Ascending aorta (tissue), 2 donors: Measurements from ENCODE around the gene MRPL52. TPM values are rescaled to one million over a fixed set of nuclear protein-coding genes. Genes with fewer than 3 reads are reported as not detected.
"Not testable (repeated sequence)": the region's sequence is repeated elsewhere in the genome, so short reads cannot be mapped to it uniquely, and the experiment has no call there.

Experiments
- DNase-seq, 2 donors: peaks; one replicate each; pipeline ENCODE4 v3.0.0-alpha.2; 2019; ENCODE audit warnings: low spot score in 2 of 2
- H3K27ac ChIP-seq, 2 donors: fragments of 200-600 bp; sonication (generic); one replicate each; pipeline ENCODE4 v1.5.1; 2016 to 2017; ENCODE audit warnings: mild to moderate bottlenecking in 1 of 2
- H3K27me3 ChIP-seq: fragments of 200-600 bp; sonication (generic); one replicate; pipeline ENCODE4 v1.5.1; 2017
- H3K36me3 ChIP-seq, 2 donors: fragments of 200-600 bp; sonication (generic); one replicate each; pipeline ENCODE4 v1.5.1; 2016
- H3K4me1 ChIP-seq, 2 donors: fragments of 200-600 bp; sonication (generic); one replicate each; pipeline ENCODE4 v1.5.1; 2016 to 2017; ENCODE audit warnings: mild to moderate bottlenecking in 1 of 2
- H3K4me3 ChIP-seq, 2 donors: fragments of 200-600 bp; sonication (generic); one replicate each; pipeline ENCODE4 v1.5.1; 2016 to 2017; ENCODE audit warnings: mild to moderate bottlenecking in 1 of 2
- H3K9me3 ChIP-seq, 2 donors: fragments of 200-600 bp; sonication (generic); one replicate each; pipeline ENCODE4 v1.5.1; 2016
- CTCF ChIP-seq, 3 experiments: fragments of 200-600 bp in 2 of 3; fragments of 450-650 bp in 1 of 3; sonication (generic) in 2 of 3; IDR thresholded peaks; one replicate each; pipeline ENCODE4 v1.5.1; 2016 to 2019; ENCODE audit warnings: antibody characterized with exemption in 3 of 3, mild to moderate bottlenecking in 1 of 3, moderate library complexity in 1 of 3
- intact Hi-C: fragments of 100-400 bp; cut with DNase I; formaldehyde crosslinking; loops from one replicate; pipeline ENCODE4 v1.15.1; 2023
- total RNA-seq: library from RNA; depleted of rRNA; stranded (reverse); fragments of >200 nt; gene quantifications from one replicate; pipeline ENCODE4 v1.1.0, GENCODE V29; 2016

The MRPL52 gene
- total RNA-seq, 1 donor from 2014 or later: 6.6 TPM

GRCh38 chr14:22820731-22821130, 9.0 kb upstream of the MRPL52 start:
- no peak overlapping the region for H3K4me3 ChIP-seq
- no peak for DNase-seq
- H3K36me3 ChIP-seq: no peaks in the 10 kb centered on the region
- peaks cover 6 to 48% of the 10 kb centered on the region in 2 donors for H3K4me1 ChIP-seq
- H3K27ac ChIP-seq: peak overlapping the region in 1 of 2 donors; percentile 88
- no peak for TF ChIP-seq CTCF (IDR thresholded peaks at IDR 0.05)
- intact Hi-C loops: no loop called here
- H3K27me3 ChIP-seq: no peaks in the 10 kb centered on the region
- H3K9me3 ChIP-seq: no peaks in the 10 kb centered on the region

- Histone ChIP-seq H3K9me3 (no peaks in the 10 kb centered on the region), H3K4me3 (no peak overlapping the region), H3K27me3 (no peaks in the 10 kb centered on the region), H3K27ac (peak overlapping the region; percentile 77 to 88), H3K4me1 (peaks cover 6 to 48% of the 10 kb centered on the region in 2 donors), H3K36me3 (no peaks in the 10 kb centered on the region)
- TF ChIP-seq CTCF (IDR thresholded peaks at IDR 0.05): no peak
- no peak for DNase-seq
- intact Hi-C loops: loop anchor here (1.0 to 2.0 kb wide), 5 partner anchors 15 to 265 kb away; partner anchors contain the start of genes MMP14 and OXA1L
Measured at GRCh38 chr14:22821193-22822015, 8.3 kb upstream of the MRPL52 start.

- Histone ChIP-seq H3K4me3 (peak overlapping the region; percentile 66 to 70), H3K4me1 (peaks cover 6 to 48% of the 10 kb centered on the region in 2 donors), H3K27me3 (no peaks in the 10 kb centered on the region), H3K27ac (peak overlapping the region; percentile 77 to 79), H3K9me3 (no peaks in the 10 kb centered on the region), H3K36me3 (no peaks in the 10 kb centered on the region)
- no peak for DNase-seq
- no peak for TF ChIP-seq CTCF (IDR thresholded peaks at IDR 0.05)
- intact Hi-C loops: loop anchor here (1.0 to 2.0 kb wide), 5 partner anchors 15 to 265 kb away; partner anchors contain the start of genes MMP14 and OXA1L
Measured at GRCh38 chr14:22822016-22822570, 7.6 kb upstream of the MRPL52 start.

- intact Hi-C loops: loop anchor here (1.0 to 2.0 kb wide), 5 partner anchors 14 to 266 kb away; partner anchors contain the start of genes MMP14 and OXA1L
- Histone ChIP-seq H3K4me3 (peak overlapping the region; percentile 66 to 70), H3K27me3 (no peaks in the 10 kb centered on the region), H3K27ac (peak overlapping the region; percentile 77 to 79), H3K36me3 (no peaks in the 10 kb centered on the region), H3K4me1 (peaks cover 6 to 42% of the 10 kb centered on the region in 2 donors), H3K9me3 (no peaks in the 10 kb centered on the region)
- peak in 1 of 2 donors; percentile 90 for DNase-seq
- TF ChIP-seq CTCF (IDR thresholded peaks at IDR 0.05): peak; percentile 68 to 92 (median 90)
Measured at GRCh38 chr14:22822571-22823098, 7.1 kb upstream of the MRPL52 start.

GRCh38 chr14:22824711-22825359, 4.9 kb upstream of the MRPL52 start:
- DNase-seq: no peak
- H3K4me1 ChIP-seq: peaks cover 0 to 20% of the 10 kb centered on the region in 2 donors
- TF ChIP-seq CTCF (IDR thresholded peaks at IDR 0.05): no peak
- no peak overlapping the region for H3K27ac ChIP-seq
- H3K36me3 ChIP-seq: no peaks in the 10 kb centered on the region
- no peaks in the 10 kb centered on the region for H3K9me3 ChIP-seq
- intact Hi-C loops: no loop called here
- H3K27me3 ChIP-seq: no peaks in the 10 kb centered on the region
- H3K4me3 ChIP-seq: no peak overlapping the region

- Histone ChIP-seq H3K27ac (peak overlapping the region; percentile 61 to 81), H3K4me3 (peak overlapping the region; percentile 83 to 98), H3K36me3 (peaks cover 9 to 13% of the 10 kb centered on the region in 2 donors), H3K4me1 (peaks cover 0 to 12% of the 10 kb centered on the region in 2 donors)
- DNase-seq, intact Hi-C loops, H3K27me3 ChIP-seq, H3K9me3 ChIP-seq: not testable (repeated sequence)
Measured at GRCh38 chr14:22829076-22829660, 519 bp upstream of the MRPL52 start.
